GM23338 (cell line): ENCODE data around the gene UTS2R. TPM values are rescaled to one million over a fixed set of nuclear protein-coding genes. Genes with fewer than 3 reads are reported as not detected.

Experiments used
- ATAC-seq: fragments of 200-7000 bp; cut with Tn5 transposase; 3 replicates; pipeline ENCODE4 v1.9.1; 2020
- DNase-seq: peaks from one replicate; pipeline ENCODE4 v3.0.0-alpha.2; 2015; ENCODE audit warnings: low spot score
- H2AFZ ChIP-seq: fragments of 200-600 bp; sonication (generic); 2 replicates; pipeline ENCODE4 v1.8.0; 2016; ENCODE audit warnings: antibody characterized with exemption, mild to moderate bottlenecking, moderate library complexity
- H3F3A ChIP-seq: fragments of 200-600 bp; sonication (generic); replicated peaks from 2 replicates; pipeline ENCODE4 v1.8.0; 2017; ENCODE audit warnings: antibody characterized with exemption, mixed run types, low read depth
- H3K27ac ChIP-seq: fragments of 200-600 bp; sonication (generic); 2 replicates; pipeline ENCODE4 v1.6.1; 2016; ENCODE audit warnings: low read depth
- H3K27me3 ChIP-seq: fragments of 200-600 bp; sonication (generic); 2 replicates; pipeline ENCODE4 v1.8.0; 2016; ENCODE audit warnings: mild to moderate bottlenecking, mixed run types, moderate library complexity; ENCODE audit not compliant: insufficient read depth
- H3K36me3 ChIP-seq: fragments of 200-600 bp; sonication (generic); 2 replicates; pipeline ENCODE4 v1.8.0; 2016; ENCODE audit warnings: mild to moderate bottlenecking; ENCODE audit not compliant: insufficient read depth
- H3K4me1 ChIP-seq: fragments of 200-600 bp; sonication (generic); 2 replicates; pipeline ENCODE4 v1.8.0; 2016; ENCODE audit warnings: mild to moderate bottlenecking, moderate library complexity; ENCODE audit not compliant: insufficient read depth
- H3K4me2 ChIP-seq: fragments of 200-600 bp; sonication (generic); 2 replicates; pipeline ENCODE4 v1.7.1; 2017; ENCODE audit warnings: mixed run types
- H3K4me3 ChIP-seq: fragments of 200-600 bp; sonication (generic); 2 replicates; pipeline ENCODE4 v1.6.1; 2016; ENCODE audit warnings: mixed run types
- H3K79me2 ChIP-seq: fragments of 200-600 bp; sonication (generic); replicated peaks from 2 replicates; pipeline ENCODE4 v1.8.0; 2017; ENCODE audit warnings: mild to moderate bottlenecking; ENCODE audit not compliant: insufficient read depth
- H3K9me2 ChIP-seq: fragments of 200-600 bp; sonication (generic); 2 replicates; pipeline ENCODE4 v1.8.0; 2017; ENCODE audit not compliant: insufficient read depth
- H4K20me1 ChIP-seq: fragments of 200-600 bp; sonication (generic); replicated peaks from 2 replicates; pipeline ENCODE4 v1.8.0; 2017; ENCODE audit warnings: mild to moderate bottlenecking; ENCODE audit not compliant: insufficient read depth
- H3K27ac Mint-ChIP-seq: 2 replicates; pipeline ENCODE4 v1.8.0; 2020; ENCODE audit warnings: inconsistent platforms, mild to moderate bottlenecking, moderate library complexity, mixed read lengths
- H3K27me3 Mint-ChIP-seq: 3 replicates; pipeline ENCODE4 v1.8.0; 2022; ENCODE audit warnings: low read depth, mild to moderate bottlenecking, moderate library complexity, mixed read lengths, inconsistent platforms; ENCODE audit not compliant: insufficient read depth, poor library complexity
- H3K36me3 Mint-ChIP-seq: 3 replicates; pipeline ENCODE4 v1.8.0; 2021; ENCODE audit warnings: low read depth, mild to moderate bottlenecking, inconsistent platforms, moderate library complexity, mixed read lengths
- H3K4me1 Mint-ChIP-seq: 3 replicates; pipeline ENCODE4 v1.8.0; 2020; ENCODE audit warnings: mild to moderate bottlenecking, inconsistent platforms, mixed read lengths
- H3K4me3 Mint-ChIP-seq: 3 replicates; pipeline ENCODE4 v1.8.0; 2021; ENCODE audit warnings: moderate library complexity, mild to moderate bottlenecking, inconsistent platforms, mixed read lengths
- H3K9me3 Mint-ChIP-seq: 3 replicates; pipeline ENCODE4 v1.8.0; 2020; ENCODE audit warnings: moderate library complexity, mild to moderate bottlenecking, inconsistent platforms, mixed read lengths
- CREB1 ChIP-seq: fragments of 250-450 bp; sonication (Bioruptor Pico); IDR thresholded peaks from 2 replicates; pipeline ENCODE4 v1.5.0; 2020; ENCODE audit warnings: low read depth, mild to moderate bottlenecking, moderate library complexity
- CTCF ChIP-seq, 2 experiments: fragments of 200-600 bp in 1 of 2; sonication (generic) in 1 of 2; conservative IDR thresholded peaks; 2 replicates each; pipeline versions ENCODE4 v1.5.1 to v1.6.1; 2016 to 2017; ENCODE audit warnings: antibody characterized with exemption in 2 of 2, low read depth in 2 of 2, mild to moderate bottlenecking in 2 of 2, moderate library complexity in 1 of 2
- EZH2 ChIP-seq: fragments of 200-600 bp; sonication (generic); IDR thresholded peaks from one replicate; pipeline ENCODE4 v1.8.0; 2017; ENCODE audit warnings: antibody characterized with exemption, mild to moderate bottlenecking, low read depth; ENCODE audit not compliant: unreplicated experiment
- EZH2phosphoT487 ChIP-seq: fragments of 200-600 bp; sonication (generic); IDR thresholded peaks from one replicate; pipeline ENCODE4 v1.8.1; 2018; ENCODE audit warnings: antibody characterized with exemption; ENCODE audit not compliant: unreplicated experiment
- JUNB ChIP-seq: IDR thresholded peaks from one replicate; pipeline ENCODE4 v1.6.1; 2016; ENCODE audit warnings: antibody characterized with exemption; ENCODE audit not compliant: unreplicated experiment
- NANOG ChIP-seq: IDR thresholded peaks from 2 replicates; pipeline ENCODE4 v1.6.1; 2016; ENCODE audit warnings: antibody characterized with exemption, borderline replicate concordance
- POLR2AphosphoS5 ChIP-seq: IDR thresholded peaks from 2 replicates; pipeline ENCODE4 v1.6.1; 2016; ENCODE audit warnings: antibody characterized with exemption, low read depth
- STAT1 ChIP-seq: IDR thresholded peaks from one replicate; pipeline ENCODE4 v1.6.1; 2016; ENCODE audit warnings: antibody characterized with exemption; ENCODE audit not compliant: unreplicated experiment
- ZNF114 ChIP-seq: fragments of 250-450 bp; sonication (Bioruptor Pico); IDR thresholded peaks from 2 replicates; pipeline ENCODE4 v1.5.0; 2020; ENCODE audit warnings: mild to moderate bottlenecking, moderate library complexity
- polyA plus RNA-seq: library from polyadenylated mRNA; unstranded; fragments of >200 nt; fragmentation: Nextera tagmentation; extraction: Ambion mirVana; gene quantifications from 2 replicates; pipeline ENCODE4 v1.2.1, GENCODE V29; 2016
- total RNA-seq: library from RNA; depleted of rRNA; stranded (reverse); fragments of >200 nt; shearing (Covaris generic); gene quantifications from 2 replicates; pipeline ENCODE4 v1.2.3, GENCODE V29; 2014
- TF ChIP-seq, protein P1 (sequence below): IDR thresholded peaks from one replicate; pipeline ENCODE4 v1.6.1; 2018; ENCODE audit warnings: antibody characterized with exemption; ENCODE audit not compliant: unreplicated experiment

The UTS2R gene
- total and polyA plus RNA-seq, 2 experiments from 2014 or later = 0.49 TPM; not detected in 1

DNA sequence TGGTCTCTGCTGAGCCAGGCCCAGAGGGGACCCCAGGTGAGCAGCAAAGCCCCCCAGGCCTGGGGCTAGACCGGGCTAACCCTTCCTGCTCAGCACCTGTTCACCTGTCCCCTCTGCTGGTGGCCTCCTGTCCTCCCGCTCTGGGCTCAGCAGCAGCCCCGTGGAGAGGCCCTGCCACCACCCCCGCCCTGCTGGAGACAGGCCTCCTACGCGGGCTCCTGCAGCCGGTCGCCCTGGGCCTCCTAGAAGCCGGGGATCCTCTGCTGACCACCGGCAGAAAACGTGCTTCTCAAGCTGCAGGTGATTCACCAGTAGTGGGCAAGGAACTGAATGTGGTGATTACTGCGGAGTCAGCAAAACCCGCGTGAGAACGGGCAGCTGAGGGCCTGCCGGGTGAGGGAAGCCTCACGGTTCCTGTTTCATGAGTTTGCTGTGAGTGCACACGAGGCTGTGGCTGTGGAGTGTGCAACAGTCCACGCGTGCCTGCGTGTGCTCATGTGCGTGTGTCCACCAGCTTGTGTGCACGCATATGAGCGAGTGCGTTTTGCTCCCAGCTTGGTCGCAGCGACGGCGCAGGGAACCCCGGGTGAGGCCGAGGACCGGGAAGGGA lies 38.8 kb upstream of the UTS2R start:
- DNase-seq (peak; percentile 37), ATAC-seq (peak; percentile 6; the same call in 2 of the 3 replicates)
- peaks cover 7% of the 10 kb centered on the region for H3K4me1 ChIP-seq
- no peaks in the 10 kb centered on the region for H3K79me2 ChIP-seq
- H2AFZ ChIP-seq = no peak overlapping the region
- H3K4me3 ChIP-seq = peak overlapping the region; percentile 60
- no peaks in the 10 kb centered on the region for H3F3A ChIP-seq
- H3K27me3 ChIP-seq = peaks cover 59% of the 10 kb centered on the region
- Mint-ChIP-seq H3K4me1 (peaks cover 22% of the 10 kb centered on the region), H3K4me3 (peak overlapping the region; percentile 58), H3K27me3 (peaks cover 61% of the 10 kb centered on the region), H3K27ac (no peak overlapping the region), H3K36me3 (no peaks in the 10 kb centered on the region; the same call in 2 of the 3 replicates), H3K9me3 (no peaks in the 10 kb centered on the region)
- no peak overlapping the region for H3K27ac ChIP-seq
- H3K36me3 ChIP-seq = no peaks in the 10 kb centered on the region
- H4K20me1 ChIP-seq = 0 out of 2 replicates have a peak, but pooled peaks cover 5% of the 10 kb centered on the region
- TF ChIP-seq CTCF (conservative IDR thresholded peaks at IDR 0.05; ENCODE audit: low read depth in 2 of 2) (no peak), EZH2 (no peak), CREB1 (CRISPR knock-in tag) (no peak)
- H3K4me2 ChIP-seq = peak overlapping the region; percentile 83; the same call in 1 of the 2 replicates
- no peaks in the 10 kb centered on the region for H3K9me2 ChIP-seq

DNA sequence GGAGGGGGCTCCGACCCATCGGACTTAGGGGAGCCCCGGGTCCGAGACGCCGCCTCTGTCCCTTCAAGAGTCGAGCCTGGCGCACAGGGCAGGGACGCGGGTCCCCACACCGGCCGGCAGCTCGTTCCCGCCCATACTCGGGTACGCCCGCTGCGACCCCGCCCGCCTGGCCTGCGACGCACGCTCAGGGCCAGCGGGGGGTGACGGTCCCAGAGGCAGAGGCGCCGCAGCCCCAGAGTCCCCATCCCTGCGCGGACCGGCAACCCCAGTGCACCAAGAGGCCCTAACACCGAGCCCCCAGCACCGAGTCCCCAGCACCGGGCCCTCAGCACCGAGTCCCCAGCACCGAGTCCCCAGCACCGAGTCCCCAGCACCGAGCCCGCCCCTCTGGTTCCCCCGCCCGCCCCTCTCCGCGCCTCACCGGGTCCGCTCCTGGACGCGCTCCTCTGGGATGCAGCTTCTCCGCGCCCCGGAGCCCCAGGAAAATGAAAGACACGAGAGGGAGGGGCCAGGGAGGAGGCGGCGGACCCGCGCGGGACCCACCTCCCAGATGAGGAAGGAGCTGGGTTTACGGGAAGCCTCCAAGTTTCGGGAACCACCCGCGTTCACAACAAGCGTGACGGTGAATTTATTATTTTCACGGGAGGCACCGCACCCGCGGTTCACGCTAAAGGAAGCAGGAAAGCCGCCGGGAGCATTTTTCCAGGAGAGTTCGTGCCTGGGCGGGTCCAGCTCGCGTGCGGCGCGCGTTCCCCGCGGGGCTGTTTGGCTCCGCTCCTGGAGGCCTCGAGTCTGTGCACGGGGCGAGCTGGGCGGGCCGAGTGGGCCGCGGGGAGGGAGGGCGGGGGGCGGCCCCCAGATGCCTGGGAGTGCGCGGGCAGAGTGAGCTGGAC lies 38.0 kb upstream of the UTS2R start, which contains the start of gene SECTM1:
TSS of gene SECTM1 (minus strand) at position 488 of the 893 bp plus-strand sequence. CDS start 6,526 bp downstream, outside the sequence.
- H3K4me3 Mint-ChIP-seq = peak within 1 kb of the TSS; percentile 58
- H3K27me3 Mint-ChIP-seq = peaks cover 63% of the 10 kb centered on the region

GRCh38 chr17:82334204-82334621 lies 37.4 kb upstream of the UTS2R start:
- DNase-seq = no peak
- Mint-ChIP-seq H3K36me3 (no peaks in the 10 kb centered on the region; the same call in 2 of the 3 replicates), H3K4me3 (no peak overlapping the region; the same call in 2 of the 3 replicates), H3K27me3 (peaks cover 68% of the 10 kb centered on the region), H3K27ac (no peak overlapping the region), H3K9me3 (no peaks in the 10 kb centered on the region; the same call in 2 of the 3 replicates), H3K4me1 (peaks cover 26% of the 10 kb centered on the region)
- no peaks in the 10 kb centered on the region for H3F3A ChIP-seq
- no peaks in the 10 kb centered on the region for H3K36me3 ChIP-seq
- H3K27ac ChIP-seq = no peak overlapping the region
- no peak overlapping the region for H2AFZ ChIP-seq
- peaks cover 7% of the 10 kb centered on the region for H3K4me1 ChIP-seq
- 0 out of 2 replicates have a peak overlapping the region, but pooled peaks have one; percentile 55 for H3K4me2 ChIP-seq
- ATAC-seq = peak; percentile 7; the same call in 2 of the 3 replicates
- peak overlapping the region; percentile 60 for H3K4me3 ChIP-seq
- H4K20me1 ChIP-seq = 0 out of 2 replicates have a peak, but pooled peaks cover 5% of the 10 kb centered on the region
- peaks cover 62% of the 10 kb centered on the region for H3K27me3 ChIP-seq
- no peaks in the 10 kb centered on the region for H3K9me2 ChIP-seq
- no peaks in the 10 kb centered on the region for H3K79me2 ChIP-seq
- TF ChIP-seq EZH2phosphoT487 = no peak
- TF ChIP-seq, protein P1, sequence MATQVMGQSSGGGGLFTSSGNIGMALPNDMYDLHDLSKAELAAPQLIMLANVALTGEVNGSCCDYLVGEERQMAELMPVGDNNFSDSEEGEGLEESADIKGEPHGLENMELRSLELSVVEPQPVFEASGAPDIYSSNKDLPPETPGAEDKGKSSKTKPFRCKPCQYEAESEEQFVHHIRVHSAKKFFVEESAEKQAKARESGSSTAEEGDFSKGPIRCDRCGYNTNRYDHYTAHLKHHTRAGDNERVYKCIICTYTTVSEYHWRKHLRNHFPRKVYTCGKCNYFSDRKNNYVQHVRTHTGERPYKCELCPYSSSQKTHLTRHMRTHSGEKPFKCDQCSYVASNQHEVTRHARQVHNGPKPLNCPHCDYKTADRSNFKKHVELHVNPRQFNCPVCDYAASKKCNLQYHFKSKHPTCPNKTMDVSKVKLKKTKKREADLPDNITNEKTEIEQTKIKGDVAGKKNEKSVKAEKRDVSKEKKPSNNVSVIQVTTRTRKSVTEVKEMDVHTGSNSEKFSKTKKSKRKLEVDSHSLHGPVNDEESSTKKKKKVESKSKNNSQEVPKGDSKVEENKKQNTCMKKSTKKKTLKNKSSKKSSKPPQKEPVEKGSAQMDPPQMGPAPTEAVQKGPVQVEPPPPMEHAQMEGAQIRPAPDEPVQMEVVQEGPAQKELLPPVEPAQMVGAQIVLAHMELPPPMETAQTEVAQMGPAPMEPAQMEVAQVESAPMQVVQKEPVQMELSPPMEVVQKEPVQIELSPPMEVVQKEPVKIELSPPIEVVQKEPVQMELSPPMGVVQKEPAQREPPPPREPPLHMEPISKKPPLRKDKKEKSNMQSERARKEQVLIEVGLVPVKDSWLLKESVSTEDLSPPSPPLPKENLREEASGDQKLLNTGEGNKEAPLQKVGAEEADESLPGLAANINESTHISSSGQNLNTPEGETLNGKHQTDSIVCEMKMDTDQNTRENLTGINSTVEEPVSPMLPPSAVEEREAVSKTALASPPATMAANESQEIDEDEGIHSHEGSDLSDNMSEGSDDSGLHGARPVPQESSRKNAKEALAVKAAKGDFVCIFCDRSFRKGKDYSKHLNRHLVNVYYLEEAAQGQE = no peak
- no peak for TF ChIP-seq JUNB
- no peak for TF ChIP-seq STAT1
- no peak for TF ChIP-seq ZNF114 (CRISPR knock-in tag)
- no peak for TF ChIP-seq NANOG

More for the DNA sequence above, 38.0 kb upstream of the UTS2R start, which contains the start of gene SECTM1:
- Histone ChIP-seq H3K36me3 (no peaks in the 10 kb centered on the region), H3K4me1 (peaks cover 7% of the 10 kb centered on the region), H2AFZ (peak within 1 kb of the TSS; percentile 84; the same call in 1 of the 2 replicates), H3K27ac (no peak within 1 kb of the TSS), H3K79me2 (no peaks in the 10 kb centered on the region), H3K4me2 (peak within 1 kb of the TSS; percentile 83), H3K9me2 (no peaks in the 10 kb centered on the region), H4K20me1 (0 out of 2 replicates have a peak, but pooled peaks cover 5% of the 10 kb centered on the region), H3K27me3 (peaks cover 62% of the 10 kb centered on the region), H3K4me3 (peak within 1 kb of the TSS; percentile 60), H3F3A (no peaks in the 10 kb centered on the region)
- Mint-ChIP-seq H3K27ac (no peak within 1 kb of the TSS), H3K36me3 (no peaks in the 10 kb centered on the region; the same call in 2 of the 3 replicates), H3K9me3 (no peaks in the 10 kb centered on the region), H3K4me1 (peaks cover 20% of the 10 kb centered on the region)
- DNase-seq = peak; percentile 71
- peak; percentile 44 for ATAC-seq
- TF ChIP-seq POLR2AphosphoS5 = no peak
- peak; percentile 64 for TF ChIP-seq EZH2
